WERI-Rb-1 (cell line): ENCODE results near the gene ATP9A.

ENCODE experiments used
- DNase-seq: peaks from one replicate; pipeline ENCODE4 v3.0.0-alpha.2; 2020
- H3K27ac ChIP-seq: fragments of 250-450 bp; sonication (Bioruptor Pico); 2 replicates; pipeline ENCODE4 v1.5.1; 2020; ENCODE audit warnings: mild to moderate bottlenecking, moderate library complexity
- H3K27me3 ChIP-seq: fragments of 250-450 bp; sonication (Bioruptor Pico); 2 replicates; pipeline ENCODE4 v1.5.1; 2021; ENCODE audit warnings: mild to moderate bottlenecking, low read depth, moderate library complexity; ENCODE audit not compliant: insufficient read depth, severe bottlenecking
- H3K36me3 ChIP-seq: fragments of 250-450 bp; sonication (Bioruptor Pico); 2 replicates; pipeline ENCODE4 v1.5.1; 2020; ENCODE audit warnings: mild to moderate bottlenecking, moderate library complexity
- H3K4me3 ChIP-seq: 2 replicates; pipeline ENCODE4 v1.5.1; 2011; ENCODE audit warnings: low read depth, mild to moderate bottlenecking, control low read depth, low read length
- H3K9me3 ChIP-seq: fragments of 250-450 bp; sonication (Bioruptor Pico); 2 replicates; pipeline ENCODE4 v1.5.1; 2021; ENCODE audit warnings: mild to moderate bottlenecking, moderate library complexity; ENCODE audit not compliant: severe bottlenecking
- TF ChIP-seq, protein P1 (sequence below): IDR thresholded peaks from 2 replicates; pipeline ENCODE4 v1.5.1; 2011; ENCODE audit warnings: low read depth, mild to moderate bottlenecking, control low read depth, inconsistent platforms, low read length

ATP9A gene

DNA sequence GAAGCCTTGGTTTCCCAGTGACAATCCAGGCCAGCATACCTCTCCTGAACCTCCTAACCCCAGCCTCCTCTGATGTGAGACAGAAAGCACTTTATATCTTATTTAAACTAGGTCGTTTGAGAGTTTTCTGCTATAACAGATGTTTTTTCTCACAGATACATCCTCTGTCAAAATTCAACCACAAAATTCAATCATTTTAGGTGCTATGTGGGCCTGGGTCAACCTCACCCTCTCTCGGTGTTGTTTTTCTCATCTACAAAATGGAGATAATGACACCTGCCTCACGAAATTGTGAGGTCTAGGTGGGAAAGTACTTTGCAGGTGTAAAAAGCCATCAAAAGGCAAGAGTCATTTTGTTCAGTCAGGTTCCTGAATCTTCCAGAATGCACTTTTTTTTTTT is 179.4 kb downstream of the ATP9A start:
- Histone ChIP-seq H3K27ac (no peak overlapping the region), H3K27me3 (peaks cover 52% of the 10 kb centered on the region), H3K36me3 (no peaks in the 10 kb centered on the region), H3K9me3 (no peaks in the 10 kb centered on the region), H3K4me3 (no peak overlapping the region)
- TF ChIP-seq, protein P1, sequence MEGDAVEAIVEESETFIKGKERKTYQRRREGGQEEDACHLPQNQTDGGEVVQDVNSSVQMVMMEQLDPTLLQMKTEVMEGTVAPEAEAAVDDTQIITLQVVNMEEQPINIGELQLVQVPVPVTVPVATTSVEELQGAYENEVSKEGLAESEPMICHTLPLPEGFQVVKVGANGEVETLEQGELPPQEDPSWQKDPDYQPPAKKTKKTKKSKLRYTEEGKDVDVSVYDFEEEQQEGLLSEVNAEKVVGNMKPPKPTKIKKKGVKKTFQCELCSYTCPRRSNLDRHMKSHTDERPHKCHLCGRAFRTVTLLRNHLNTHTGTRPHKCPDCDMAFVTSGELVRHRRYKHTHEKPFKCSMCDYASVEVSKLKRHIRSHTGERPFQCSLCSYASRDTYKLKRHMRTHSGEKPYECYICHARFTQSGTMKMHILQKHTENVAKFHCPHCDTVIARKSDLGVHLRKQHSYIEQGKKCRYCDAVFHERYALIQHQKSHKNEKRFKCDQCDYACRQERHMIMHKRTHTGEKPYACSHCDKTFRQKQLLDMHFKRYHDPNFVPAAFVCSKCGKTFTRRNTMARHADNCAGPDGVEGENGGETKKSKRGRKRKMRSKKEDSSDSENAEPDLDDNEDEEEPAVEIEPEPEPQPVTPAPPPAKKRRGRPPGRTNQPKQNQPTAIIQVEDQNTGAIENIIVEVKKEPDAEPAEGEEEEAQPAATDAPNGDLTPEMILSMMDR, result no peak
- DNase-seq, result no peak

DNA sequence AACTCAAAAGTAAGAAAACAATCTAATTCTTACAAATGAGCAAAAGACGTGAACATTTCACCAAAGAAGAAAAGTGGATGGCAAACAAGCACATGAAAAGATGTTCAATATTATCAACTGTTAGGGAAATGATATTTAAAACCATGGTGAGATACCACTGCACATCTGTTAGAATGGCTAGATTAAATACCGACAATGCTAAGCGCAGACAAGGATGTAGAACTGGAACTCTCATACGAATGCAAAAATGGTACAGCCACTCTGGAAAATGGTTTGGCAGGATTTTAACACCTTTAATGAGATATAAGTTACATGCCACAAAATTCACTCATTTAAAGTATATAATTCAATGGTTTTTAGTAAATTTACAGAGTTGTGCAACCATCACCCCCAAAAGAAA is 181.0 kb downstream of the ATP9A start:
- no peak for DNase-seq
- TF ChIP-seq, protein P1, result no peak
- Histone ChIP-seq H3K36me3 (no peaks in the 10 kb centered on the region), H3K27ac (no peak overlapping the region), H3K4me3 (no peak overlapping the region), H3K9me3 (no peaks in the 10 kb centered on the region), H3K27me3 (peaks cover 65% of the 10 kb centered on the region)

DNA sequence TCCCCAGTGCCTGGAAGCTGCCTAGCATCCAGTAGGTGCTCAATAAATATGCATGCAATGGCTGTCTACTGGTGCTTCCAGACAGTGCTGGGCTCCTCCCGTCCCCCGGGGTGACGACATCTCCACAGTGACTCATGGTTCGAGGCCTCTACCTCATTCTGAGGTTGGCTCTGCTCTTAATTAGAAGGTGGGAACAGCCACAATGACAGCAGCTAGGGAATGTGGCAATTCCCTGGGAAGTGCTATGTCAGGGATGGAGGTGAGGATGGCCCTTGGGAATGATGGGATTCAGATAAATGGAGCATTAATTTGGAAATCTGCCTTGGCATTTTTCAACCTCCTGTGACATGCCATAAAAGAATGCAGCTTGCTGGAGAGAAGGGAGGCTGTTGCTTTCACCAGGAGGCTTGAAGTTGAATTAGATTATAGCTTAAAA is 182.2 kb downstream of the ATP9A start:
- Histone ChIP-seq H3K36me3 (no peaks in the 10 kb centered on the region), H3K27me3 (peaks cover 70% of the 10 kb centered on the region), H3K4me3 (no peak overlapping the region), H3K9me3 (no peaks in the 10 kb centered on the region), H3K27ac (no peak overlapping the region)
- no peak for DNase-seq
- TF ChIP-seq, protein P1, result no peak

DNA sequence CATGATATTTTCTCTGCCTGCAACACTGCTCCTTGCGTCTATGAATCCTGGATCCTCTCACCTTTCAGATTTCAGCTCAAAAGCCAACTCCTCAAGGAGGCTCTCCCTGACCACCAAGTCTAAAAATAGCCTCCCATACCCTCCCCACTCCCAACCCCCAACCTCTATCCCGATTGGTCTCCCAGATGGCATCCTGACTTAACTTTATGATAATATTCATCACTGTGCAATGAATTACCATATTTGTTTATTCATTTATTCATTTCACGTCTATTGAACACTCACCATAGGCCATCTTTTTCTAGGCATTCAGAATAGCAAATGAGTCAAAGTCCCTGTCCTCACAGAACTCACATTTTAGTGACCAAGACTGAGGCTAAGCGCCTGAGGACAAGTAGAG is 183.0 kb downstream of the ATP9A start:
- H3K36me3 ChIP-seq, result no peaks in the 10 kb centered on the region
- peaks cover 75% of the 10 kb centered on the region for H3K27me3 ChIP-seq
- no peaks in the 10 kb centered on the region for H3K9me3 ChIP-seq
- H3K4me3 ChIP-seq, result no peak overlapping the region
- DNase-seq, result no peak
- TF ChIP-seq, protein P1, result no peak
- H3K27ac ChIP-seq, result no peak overlapping the region

DNA sequence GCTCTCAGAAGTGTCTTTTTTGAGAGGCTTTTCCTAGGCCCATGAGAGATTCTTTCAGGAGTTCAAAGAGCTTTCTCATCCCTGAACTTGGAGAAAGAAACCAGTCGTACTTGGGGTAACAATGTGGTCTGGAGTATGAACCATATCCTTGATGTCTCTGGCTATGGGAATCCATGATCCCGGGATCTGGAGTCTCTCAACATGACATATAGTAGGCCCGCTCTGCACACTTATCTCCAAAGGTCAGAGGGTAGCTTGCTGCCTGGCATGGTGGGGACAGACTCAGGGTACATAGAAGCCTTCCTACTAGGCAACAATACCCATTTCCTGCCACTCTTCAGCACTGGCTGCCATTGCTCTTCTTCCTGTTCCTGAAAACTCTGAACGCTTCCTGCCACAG is 183.5 kb downstream of the ATP9A start:
- Histone ChIP-seq H3K27ac (no peak overlapping the region), H3K4me3 (no peak overlapping the region), H3K9me3 (no peaks in the 10 kb centered on the region), H3K36me3 (no peaks in the 10 kb centered on the region), H3K27me3 (peaks cover 79% of the 10 kb centered on the region)
- TF ChIP-seq, protein P1, result no peak
- DNase-seq, result no peak

DNA sequence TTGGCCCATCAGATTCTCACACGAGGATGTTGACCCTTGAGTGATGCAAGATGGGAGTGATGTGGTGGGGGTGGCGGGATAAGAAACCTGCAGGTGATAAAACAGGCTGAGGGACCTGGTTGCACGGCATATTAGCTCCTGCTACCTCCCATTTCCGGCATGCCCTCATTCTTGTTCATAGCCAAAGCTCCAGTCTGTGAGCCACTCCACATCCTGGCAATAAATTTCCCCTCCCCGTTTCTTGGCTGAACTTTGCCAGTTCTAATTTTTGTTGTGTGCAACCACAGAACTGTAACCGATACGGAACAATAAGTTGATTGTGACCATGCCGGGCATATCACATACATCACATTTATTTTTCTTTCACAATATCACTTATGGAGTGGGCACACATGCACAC is 184.1 kb downstream of the ATP9A start:
- DNase-seq, result no peak
- TF ChIP-seq, protein P1, result no peak

More for the DNA sequence above, 184.1 kb downstream of the ATP9A start:
- Histone ChIP-seq H3K4me3 (no peak overlapping the region), H3K9me3 (no peaks in the 10 kb centered on the region), H3K36me3 (no peaks in the 10 kb centered on the region), H3K27me3 (peaks cover 82% of the 10 kb centered on the region), H3K27ac (no peak overlapping the region)
